ENCODE results near the gene SPDYE3.
"Not testable (repeated sequence)": the region's sequence is repeated elsewhere in the genome, so short reads cannot be mapped to it uniquely, and the experiment has no call there.

Gene SPDYE3

DNA sequence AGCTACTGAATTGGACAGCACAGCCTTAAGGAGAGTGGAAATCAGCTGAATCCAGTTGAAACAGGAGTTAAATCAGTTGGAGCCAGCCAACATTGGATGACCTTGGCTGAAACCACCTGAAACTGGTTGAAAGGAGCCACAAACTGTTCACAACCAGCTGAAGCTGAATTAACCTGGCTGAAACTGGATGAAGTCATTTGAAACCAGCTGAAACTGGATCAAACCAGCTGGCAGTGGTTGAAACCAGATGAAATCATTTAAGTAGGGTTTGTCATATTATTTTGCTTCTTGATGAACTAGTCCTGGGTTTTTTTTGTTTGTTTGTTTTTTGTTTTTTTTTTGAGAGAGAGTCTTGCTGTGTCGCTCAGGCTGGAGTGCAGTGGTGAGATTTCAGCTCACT is 15.3 kb upstream of the SPDYE3 start:
- DNase-seq, result not testable (repeated sequence)

DNA sequence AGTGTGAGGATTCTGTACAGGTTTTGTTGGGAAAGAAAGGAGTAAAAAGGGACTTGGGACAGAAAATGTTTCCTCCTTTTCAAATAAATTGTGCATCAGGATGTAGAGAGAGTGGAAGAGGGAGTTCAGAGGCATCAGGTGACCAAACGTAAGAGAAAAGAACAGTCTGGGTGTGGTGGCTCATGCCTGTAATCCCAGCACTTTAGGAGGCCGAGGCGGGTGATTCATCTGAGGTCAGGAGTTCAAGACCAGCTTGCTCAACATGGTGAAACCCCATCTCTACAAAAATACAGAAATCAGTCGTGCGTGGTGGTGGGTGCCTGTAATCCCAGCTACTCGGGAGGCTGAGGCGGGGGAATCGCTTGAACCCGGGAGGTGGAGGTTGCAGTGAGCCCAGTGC is 12.2 kb upstream of the SPDYE3 start:
- not testable (repeated sequence) for DNase-seq

DNA sequence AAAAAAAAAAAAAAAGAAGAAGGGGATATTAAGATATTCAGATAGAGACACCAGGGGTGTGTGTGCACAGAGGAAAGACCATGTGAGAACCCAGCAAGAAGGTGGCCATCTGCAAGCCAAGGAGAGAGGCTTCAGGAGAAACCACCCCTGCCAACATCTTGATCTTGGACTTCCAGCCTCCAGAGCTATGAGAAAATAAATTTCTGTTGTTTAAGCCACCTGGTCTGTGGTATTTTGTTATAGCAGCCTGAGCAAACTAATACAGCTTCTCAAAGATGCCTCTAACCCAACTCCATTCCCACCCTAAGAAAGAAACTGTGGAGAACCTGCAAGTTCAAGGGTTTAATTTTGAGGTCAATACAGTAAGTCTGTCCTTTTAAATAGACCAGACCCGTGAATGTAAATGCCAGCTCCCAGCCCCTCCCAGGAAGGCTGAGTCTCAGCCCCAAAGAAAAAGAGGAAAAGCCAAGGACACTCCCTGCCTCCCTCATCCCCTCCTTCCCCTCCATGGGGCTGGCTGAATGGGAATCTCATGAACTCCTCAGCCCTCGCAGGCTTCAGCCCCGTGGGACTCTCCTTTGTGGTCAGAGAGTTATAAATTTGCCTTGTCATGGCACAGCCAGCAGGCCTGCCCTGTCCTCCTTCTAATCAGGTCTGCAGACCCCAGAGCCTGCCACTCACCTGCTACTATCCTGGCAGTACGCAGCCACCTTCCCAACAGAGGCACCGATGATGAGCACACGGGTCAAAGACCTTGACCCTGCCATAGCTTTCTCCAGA is 9.5 kb upstream of the SPDYE3 start:
- not testable (repeated sequence) for DNase-seq

DNA sequence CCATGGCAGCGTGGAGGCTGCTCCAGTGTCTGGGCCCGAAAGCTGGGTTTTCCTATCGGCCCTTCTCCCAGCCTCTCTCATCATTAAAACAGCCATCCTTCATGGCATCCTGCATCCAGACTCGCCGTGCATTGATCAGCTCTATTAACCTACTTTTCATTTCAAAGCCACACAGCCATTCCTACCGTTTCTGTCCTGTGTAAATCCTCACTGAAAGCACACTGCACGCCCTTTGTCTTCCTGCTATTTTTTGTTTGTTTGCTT is 8.9 kb upstream of the SPDYE3 start:
- DNase-seq, result not testable (repeated sequence)

DNA sequence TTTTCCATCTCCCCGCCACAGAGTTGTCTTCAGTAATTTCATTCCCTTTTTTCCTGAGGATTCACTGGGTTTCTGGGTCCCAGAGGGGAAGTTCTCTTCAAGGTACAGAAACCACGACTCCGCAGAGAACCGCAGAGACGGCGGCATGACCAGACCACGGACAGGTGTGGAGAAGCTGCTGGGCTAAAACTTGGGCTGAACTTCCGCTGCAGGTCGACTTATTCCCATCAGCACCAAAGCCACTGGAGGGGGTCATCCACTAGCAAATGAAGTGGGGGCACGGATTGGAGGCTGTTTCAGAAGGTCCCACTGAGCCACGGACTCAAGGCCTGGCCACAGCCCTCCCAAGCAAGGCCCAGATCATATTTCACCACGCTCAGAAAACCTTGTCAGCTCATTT is 3.0 kb upstream of the SPDYE3 start:
- not testable (repeated sequence) for DNase-seq

DNA sequence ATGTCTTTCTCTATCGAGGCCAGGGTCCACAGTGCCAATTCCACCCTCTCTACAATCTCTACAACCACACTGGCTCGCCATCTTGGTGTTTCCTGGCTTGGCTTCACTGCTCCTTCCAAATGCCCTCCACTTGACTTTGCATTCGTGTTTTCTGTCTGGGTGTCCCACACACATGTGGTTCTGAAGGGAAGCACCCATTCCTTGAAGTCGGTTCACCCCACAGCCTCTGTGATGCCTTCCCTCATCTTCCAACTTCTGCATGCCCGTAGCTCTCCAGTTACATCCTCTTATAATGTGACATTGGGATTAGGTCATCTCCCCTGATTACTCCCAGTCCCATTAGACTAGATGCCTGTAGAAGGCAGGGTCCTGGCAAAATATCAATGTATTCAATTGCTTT is 10.8 kb downstream of the SPDYE3 start:
- not testable (repeated sequence) for DNase-seq

DNA sequence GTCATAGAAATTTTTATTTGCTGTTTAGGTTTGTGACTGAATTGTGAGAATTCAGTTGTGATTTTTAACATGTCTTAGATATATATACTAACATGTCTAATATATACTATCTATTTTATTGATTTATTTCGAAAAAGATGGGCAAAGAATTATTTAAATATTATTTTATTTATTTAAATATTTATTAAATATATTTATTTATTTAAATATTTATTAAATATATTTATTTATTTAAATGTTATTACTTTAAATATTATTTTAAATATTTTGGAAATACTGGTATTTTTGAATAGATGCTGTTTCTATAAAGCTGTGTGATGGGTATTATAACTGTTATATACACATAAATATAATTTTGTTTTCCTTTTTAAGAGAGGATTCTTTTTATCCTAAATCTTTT is 14.1 kb downstream of the SPDYE3 start:
- not testable (repeated sequence) for DNase-seq

DNA sequence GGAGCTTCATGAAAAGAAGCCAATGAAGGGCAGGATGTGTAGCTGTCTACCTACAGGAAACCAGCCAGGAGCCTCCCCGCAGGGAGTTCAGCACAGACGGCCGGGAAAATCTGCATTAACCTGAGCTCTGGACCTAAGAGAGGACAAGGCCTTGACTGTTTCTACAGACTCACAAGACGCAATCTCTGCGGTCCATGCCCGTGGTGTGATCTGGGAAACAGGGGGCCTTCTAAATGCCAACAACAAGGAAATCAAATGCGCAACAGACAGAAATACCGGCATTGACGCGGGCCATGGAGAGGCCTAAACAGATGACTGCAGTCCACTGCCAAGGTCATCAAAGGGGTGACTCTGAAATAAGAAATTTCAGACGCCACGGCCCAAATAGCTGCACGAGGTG is 16.7 kb downstream of the SPDYE3 start:
- not testable (repeated sequence) for DNase-seq

DNA sequence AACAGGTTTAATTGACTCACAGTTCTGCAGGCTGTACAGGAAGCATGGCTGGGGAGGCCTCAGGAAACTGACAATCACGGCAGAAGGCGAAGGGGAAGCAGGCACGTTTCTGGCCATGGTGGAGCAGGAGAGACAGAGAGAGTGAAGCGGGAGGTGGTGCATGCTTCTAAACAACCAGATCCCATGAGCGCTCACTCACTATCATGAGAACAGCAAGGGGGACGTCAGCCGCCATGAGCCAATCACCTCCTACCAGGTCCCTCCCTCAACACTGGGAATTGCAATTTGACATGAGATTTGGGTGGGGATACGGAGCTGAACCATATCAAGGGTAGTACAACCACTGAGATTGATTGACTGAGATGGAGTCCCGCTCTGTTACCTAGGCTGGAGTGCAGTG is 18.2 kb downstream of the SPDYE3 start:
- not testable (repeated sequence) for DNase-seq

DNA sequence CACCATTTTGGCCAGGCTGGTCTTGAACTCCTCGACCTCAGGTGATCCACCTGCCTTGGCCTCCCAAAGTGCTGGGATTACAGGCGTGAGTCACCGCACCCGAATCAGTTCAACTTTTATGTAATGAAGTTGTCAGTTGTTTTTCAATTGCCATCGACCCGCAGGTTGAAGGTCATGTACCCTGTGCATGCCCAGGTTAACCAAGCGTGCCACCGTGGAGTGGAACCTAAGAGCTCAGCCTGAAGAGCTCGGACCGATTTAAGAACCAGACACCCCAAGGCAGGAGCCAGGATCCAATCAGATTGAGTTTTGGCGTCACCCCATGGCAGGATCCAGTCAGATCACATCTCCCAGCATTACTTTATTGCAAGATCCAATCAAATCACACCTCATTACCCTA is 19.4 kb downstream of the SPDYE3 start:
- not testable (repeated sequence) for DNase-seq

DNA sequence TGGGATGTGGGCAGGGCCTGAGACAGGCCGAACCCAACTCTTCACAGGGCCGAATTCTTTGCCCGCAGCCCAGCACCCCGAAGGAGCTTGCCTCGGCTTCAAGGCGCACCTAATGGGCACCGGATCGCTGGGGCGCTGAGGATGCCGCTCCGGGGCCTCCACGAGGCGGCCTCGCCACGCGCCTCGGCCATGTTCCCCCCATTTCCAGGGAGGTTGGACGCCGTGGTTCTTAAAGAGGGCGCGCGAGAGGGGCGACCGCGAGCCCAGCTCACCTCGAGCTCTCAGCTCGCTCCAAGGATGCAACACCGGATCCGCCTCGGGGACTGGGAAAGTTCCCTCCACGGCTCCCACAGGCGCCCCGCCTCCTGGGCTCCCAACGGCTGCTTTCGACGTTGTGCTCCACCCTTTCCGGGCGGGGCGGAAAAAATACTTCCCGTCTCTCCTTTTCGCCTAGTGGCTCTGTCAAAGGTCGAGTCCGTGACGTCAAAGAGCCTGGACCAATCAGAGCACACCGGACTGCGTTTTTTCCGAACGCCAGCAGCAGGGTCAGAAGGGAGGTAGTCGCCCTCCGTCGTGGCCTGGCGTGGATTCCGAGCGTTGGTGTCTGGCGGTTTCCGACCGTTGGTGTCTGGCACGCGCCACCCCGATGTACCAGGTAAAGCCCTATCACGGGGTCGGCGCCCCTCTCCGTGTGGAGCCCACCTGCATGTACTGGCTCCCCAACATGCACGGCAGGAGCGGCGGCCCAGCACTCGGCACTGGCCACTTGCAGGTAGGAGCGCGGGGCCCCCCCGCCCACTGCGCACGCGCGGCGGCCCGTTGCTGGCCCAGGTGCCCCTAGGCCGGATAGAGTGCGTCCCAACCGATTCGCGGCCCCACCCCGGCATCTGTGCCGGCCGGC is 28.3 kb downstream of the SPDYE3 start:
- not testable (repeated sequence) for DNase-seq

DNA sequence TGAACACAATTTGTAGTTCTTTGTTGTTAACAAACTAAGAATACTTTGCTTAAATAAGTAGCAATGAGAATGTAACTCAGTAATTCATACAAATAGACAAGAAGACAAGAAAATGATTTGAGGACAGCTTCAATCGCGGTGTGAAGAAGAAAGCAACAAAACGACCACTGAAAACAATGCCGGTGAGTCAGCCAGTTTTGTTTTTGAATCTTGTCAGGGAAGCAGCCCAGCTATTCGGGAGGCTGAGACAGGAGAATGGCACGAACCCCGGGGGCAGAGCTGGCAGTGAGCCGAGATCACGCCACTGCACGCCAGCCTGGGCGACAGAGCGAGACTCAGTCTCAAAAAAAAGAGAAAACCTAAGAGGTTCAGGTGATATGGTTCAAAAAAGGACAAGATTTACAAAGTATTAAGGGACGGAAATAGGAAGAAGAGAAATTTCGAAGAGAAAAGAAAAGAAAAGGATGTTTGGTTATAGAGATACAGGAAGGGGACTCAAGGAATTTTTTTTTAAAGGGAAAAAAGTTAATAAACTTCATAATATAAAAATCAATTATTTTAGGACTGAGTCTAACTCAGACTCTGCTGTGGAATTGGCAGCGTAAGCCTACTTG is 30.7 kb downstream of the SPDYE3 start:
- DNase-seq, result not testable (repeated sequence)

DNA sequence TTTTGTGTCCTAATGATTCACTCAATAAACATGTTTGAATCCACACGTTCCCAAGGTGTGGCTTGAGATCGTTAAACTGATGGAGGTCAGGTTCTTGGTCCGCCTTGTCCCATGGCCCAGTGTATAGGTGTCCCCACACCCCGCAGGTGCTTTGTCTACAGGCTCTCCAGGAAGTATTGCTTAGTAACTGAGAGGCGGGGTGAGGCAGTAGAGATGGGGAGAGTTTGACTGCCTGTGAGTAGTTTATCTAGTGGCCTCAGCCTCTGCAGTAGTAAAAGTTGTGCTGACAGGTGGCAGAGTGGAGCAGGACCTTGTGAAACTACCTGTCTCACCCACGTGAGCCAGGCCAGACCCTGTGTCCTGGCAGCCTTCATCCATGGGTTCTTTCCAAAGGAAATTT is 33.8 kb downstream of the SPDYE3 start:
- not testable (repeated sequence) for DNase-seq

DNA sequence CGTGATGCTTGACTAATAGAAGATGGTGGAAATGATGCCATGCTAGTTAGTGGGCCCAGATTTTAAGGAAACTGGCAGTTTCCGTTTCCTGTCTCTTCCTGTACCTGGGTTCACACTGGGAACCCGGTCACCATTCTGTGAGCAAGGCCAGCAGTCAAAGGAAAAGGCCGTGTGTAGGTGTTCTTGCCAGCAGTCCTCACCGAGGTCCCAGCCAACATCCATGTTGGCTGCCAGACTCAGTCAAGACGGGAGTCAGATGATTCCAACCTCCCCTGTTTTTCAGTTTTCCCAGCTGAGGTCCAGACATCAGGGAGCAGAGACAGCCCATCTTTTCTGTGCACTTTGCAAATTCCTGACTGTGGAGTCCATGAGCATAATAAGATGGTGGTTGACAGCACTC is 35.3 kb downstream of the SPDYE3 start:
- no peak for DNase-seq

DNA sequence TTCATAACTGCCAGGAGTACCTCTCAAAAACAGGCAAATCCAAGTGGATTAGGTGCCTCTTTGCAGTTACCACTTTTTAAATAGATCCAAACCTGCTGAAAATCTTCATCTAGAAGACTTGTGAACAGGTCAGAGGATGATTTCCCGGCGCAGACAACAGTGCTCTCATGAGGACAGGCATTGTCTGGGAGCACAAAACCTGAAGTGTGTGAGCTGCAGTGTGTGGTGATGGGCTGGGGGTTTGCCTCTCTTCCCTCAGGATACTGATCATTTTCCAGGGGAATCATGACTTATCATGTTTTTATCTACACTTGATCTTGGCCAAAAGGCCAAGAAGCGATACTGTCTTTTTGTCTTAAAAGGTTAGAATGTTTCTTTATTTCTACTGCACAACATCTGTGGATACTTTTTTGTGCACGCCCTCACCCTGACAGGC is 36.6 kb downstream of the SPDYE3 start:
- DNase-seq, result not testable (repeated sequence)

DNA sequence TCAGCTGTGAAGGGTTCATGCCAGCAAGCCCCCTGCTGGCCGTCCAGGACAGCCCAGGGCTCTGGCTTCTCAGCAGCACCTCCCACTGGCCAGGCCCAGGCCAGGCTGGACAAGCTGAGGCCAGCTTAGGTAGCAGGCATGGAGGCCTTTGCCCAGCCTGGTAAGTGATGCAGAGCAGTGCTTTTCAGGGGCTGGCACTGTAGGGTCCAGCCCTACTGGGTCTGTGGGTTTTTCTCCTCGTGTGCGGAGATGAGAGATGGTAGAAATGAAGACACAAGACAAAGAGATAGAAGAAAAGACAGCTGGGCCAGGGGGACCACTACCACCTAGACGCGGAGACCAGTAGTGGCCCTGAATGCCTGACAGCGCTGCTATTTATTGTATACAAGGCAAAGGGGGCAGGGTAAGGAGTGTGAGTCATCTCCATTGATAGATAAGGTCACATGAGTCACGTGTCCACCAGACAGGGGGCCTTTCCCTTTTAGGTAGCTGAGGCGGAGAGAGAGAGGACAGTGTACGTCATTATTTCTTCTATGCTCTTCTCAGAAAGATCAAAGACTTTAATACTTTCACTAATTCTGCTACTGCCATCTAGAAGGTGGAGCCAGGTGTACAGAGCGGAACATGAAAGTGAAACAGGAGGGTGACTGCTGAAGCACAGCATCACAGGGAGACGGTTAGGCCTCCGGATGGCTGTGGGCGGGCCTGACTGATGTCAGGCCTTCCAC is 37.2 kb downstream of the SPDYE3 start:
- DNase-seq, result not testable (repeated sequence)

DNA sequence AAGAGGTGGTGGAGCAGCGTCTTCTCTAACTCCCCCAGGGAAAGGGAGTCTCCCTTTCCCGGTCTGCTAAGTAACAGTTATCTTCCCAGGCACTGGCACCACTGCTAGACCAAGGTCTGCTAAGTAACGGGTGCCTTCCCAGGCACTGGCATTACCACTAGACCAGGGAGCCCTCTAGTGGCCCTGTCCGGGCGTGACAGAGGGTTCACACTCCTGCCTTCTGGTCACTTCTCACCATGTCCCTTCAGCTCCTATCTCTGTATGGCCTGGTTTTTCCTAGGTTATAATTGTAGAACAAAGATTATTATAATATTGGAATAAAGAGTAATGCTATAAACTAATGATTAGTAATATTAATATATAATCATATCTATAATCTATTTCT is 37.8 kb downstream of the SPDYE3 start:
- DNase-seq, result not testable (repeated sequence)

DNA sequence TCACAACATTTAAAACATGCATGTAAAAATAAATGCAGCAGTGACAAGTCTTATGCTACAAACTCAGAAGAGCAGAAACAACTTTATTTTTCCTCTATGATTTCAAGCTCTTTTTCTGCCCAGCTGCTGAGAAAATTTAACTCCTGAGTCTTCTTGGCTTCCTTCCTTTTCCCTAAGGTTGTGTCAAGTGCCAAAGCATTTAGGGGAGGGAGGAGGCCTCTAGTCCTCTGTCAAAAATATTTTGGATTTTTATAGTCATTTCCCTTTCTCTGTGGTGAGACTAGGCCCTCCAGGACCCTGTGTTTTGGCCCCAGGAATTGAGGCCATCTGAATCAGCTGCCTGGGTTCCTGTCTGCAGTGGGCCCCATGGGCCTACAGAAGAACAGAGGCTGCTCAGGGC is 39.4 kb downstream of the SPDYE3 start:
- DNase-seq, result no peak

DNA sequence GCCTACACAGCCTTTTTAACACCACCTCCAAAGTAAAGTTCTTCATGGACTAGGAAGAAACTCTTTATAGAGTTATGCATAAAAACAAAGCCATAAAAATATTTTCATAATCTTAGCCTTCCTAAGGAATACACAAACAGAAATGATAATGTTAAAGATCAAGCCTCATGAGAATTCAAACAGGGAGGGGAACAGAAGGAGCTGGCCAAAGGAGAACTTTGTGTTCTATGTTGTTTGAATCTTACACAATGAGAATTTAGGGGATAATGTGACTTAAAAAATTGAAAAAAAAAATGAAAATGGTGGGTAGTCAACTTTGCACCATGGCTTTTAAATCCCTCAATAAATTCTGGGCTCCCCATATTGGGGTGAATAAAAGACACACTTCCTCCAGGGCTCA is 41.3 kb downstream of the SPDYE3 start:
- no peak for DNase-seq

DNA sequence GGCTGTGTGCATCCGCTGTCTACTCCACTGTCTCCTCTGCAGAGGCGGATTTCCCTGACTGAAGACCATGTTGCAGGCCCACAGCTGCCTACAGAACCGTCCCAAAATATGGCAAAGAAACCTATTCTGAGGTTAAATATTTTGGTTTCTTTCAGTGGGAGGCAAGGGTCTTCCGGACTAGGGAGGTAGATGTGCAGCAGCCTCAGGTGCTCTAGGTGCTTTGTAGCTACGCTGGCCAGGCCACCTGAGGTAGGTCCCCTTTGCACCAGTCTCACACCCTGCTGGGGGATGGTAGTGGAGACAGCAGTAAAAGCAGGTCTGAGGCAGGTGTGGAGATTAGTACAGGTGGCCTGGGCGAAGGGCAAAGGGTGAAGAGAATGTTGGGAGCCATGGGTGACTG is 42.3 kb downstream of the SPDYE3 start:
- DNase-seq, result no peak

DNA sequence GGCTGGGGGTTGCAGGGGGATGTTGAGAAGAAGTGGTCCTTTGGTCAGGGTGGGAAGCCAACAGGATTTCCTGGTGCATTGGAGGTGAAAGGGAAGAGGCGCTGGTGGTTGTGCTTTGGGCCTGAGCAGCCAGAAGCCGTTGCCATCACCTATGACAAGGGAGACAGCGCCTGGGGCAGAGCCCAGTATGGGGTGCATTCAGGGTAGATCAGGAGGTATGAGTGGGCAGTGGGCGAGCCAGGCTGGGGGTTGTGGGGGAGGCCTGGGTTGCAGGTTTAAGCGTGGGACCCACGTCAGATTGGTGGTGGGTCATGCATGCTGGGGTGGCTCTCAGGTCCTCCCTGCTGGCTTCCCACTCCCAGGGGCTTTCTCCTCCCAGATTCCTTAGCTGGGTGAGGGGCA is 44.2 kb downstream of the SPDYE3 start:
- DNase-seq, result no peak

DNA sequence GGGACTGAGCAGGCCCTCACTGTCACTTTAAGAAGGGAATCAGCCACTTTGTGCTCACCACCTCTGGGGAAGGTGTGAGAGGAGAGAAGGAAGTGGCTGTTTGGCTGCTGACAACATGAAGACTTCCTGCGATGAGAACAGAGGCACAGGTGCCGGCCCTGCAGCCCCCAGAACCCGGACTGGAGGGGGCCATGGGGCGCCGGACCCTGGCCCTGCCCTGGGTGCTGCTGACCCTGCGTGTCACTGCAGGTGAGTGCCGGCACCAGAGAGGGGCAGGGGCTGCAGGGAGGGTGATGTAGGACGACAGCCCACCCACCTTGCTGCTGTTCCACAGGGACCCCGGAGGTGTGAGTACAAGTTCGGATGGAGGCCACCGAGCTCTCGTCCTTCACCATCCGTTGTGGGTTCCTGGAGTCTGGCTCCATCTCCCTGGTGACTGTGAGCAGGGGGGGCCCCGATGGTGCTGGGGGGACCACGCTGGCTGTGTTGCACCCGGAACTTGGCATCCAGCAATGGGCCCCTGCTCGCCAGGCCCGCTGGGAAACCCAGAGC is 44.8 kb downstream of the SPDYE3 start:
- DNase-seq, result not testable (repeated sequence)

All from cortex of kidney (tissue), 1 donor.